GM12865 (cell line): ENCODE data around the gene FAM20A.
A peak's percentile ranks its signal among the peaks of the same experiment; 100 is the strongest.

Source experiments
- DNase-seq: peaks from one replicate; pipeline ENCODE4 v3.0.0; 2010; ENCODE audit warnings: low read depth
- H3K4me3 ChIP-seq: 2 replicates; pipeline ENCODE4 v1.5.1; 2011; ENCODE audit warnings: mild to moderate bottlenecking, low read depth, low read length, control low read depth
- TF ChIP-seq, protein P1 (sequence below): IDR thresholded peaks from 2 replicates; pipeline ENCODE4 v1.5.1; 2011; ENCODE audit warnings: low read length, control low read depth, low read depth, inconsistent platforms; ENCODE audit not compliant: insufficient read depth; ENCODE audit errors: missing control alignments

Gene FAM20A

DNA sequence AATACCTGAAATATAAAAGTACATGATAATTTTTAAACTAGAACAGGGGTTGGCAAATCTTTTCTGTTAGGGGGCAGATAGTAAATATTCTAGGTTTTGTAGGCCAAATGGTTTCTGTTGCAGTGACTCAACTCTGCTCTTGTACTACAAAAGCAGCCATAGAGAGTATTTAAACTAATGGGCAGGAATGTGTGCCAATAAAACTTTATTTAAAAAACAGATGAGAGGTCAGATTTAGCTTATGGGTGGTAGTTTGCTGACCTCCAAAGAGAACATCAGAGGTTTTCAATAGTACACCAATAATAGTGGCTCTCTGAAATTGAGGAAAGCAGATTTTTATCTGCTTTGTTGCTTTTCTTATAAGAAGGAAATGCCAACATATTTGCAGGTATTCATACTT, 15.2 kb upstream of the FAM20A start:
- DNase-seq: no peak
- H3K4me3 ChIP-seq: no peak overlapping the region
- TF ChIP-seq, protein P1, sequence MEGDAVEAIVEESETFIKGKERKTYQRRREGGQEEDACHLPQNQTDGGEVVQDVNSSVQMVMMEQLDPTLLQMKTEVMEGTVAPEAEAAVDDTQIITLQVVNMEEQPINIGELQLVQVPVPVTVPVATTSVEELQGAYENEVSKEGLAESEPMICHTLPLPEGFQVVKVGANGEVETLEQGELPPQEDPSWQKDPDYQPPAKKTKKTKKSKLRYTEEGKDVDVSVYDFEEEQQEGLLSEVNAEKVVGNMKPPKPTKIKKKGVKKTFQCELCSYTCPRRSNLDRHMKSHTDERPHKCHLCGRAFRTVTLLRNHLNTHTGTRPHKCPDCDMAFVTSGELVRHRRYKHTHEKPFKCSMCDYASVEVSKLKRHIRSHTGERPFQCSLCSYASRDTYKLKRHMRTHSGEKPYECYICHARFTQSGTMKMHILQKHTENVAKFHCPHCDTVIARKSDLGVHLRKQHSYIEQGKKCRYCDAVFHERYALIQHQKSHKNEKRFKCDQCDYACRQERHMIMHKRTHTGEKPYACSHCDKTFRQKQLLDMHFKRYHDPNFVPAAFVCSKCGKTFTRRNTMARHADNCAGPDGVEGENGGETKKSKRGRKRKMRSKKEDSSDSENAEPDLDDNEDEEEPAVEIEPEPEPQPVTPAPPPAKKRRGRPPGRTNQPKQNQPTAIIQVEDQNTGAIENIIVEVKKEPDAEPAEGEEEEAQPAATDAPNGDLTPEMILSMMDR: no peak

DNA sequence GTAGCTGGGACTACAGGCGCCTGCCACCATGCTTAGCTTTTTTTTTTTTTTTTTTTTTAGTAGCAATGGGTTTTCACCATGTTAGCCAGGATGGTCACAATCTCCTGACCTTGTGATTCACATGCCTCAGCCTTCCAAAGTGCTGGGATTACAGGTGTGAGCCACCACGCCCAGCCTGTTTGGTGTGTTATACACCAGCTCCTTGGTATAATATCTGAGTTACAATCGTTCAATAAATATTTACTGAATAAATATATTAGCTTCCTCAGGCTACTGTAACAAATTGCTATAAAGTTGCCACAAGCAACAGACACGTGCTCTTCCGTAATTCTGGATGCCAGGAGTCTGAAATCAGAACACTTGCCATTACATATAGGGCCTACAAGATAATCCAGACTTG, 13.6 kb upstream of the FAM20A start:
- TF ChIP-seq, protein P1: no peak
- no peak overlapping the region for H3K4me3 ChIP-seq
- no peak for DNase-seq

DNA sequence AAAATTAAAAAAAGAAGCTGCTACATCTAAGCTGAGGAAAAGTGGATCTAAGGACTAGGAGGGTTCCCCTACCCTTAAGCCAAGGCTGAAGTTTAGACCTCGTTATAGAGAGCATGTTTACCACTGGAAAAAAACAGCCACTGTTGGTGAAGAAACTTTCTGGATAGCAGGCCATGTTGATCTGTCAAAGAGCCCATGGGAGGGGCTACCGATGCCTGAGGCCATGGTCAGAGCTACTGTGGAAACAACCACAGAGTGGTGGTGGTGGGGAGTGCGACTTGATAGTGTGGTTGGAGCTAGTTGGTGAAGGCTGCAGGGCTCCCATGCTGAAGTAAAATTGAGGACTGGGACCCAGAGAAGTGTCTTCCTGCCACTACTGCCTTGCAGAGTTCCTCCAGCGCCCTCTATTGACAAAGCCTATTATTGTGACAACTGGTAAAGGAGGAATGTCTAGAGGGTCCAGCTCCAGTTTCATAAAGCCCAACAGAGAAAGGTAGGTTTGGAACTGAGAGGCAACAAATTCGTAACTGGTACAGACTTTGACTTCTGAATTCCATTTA, 12.7 kb upstream of the FAM20A start:
- TF ChIP-seq, protein P1: peak; percentile 65
- H3K4me3 ChIP-seq: no peak overlapping the region
- DNase-seq: peak; percentile 66

DNA sequence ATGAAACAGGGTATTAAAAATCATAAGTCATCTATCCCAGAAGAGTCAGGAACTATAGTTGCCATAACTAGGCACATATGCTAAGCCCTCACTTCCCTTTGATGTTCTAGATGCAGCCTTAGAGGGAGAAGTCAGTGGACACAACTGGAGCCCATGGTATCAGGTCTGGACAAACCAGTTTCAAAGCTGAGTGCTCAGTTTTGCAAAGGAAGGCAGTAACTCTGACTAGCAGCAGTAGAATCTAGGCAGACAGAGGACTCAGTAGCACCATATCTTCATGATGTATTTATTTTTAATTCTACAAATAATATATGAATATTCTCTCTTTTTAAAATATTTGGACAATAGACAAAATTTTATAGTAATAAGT, 11.7 kb upstream of the FAM20A start:
- DNase-seq: no peak
- TF ChIP-seq, protein P1: no peak
- H3K4me3 ChIP-seq: no peak overlapping the region

DNA sequence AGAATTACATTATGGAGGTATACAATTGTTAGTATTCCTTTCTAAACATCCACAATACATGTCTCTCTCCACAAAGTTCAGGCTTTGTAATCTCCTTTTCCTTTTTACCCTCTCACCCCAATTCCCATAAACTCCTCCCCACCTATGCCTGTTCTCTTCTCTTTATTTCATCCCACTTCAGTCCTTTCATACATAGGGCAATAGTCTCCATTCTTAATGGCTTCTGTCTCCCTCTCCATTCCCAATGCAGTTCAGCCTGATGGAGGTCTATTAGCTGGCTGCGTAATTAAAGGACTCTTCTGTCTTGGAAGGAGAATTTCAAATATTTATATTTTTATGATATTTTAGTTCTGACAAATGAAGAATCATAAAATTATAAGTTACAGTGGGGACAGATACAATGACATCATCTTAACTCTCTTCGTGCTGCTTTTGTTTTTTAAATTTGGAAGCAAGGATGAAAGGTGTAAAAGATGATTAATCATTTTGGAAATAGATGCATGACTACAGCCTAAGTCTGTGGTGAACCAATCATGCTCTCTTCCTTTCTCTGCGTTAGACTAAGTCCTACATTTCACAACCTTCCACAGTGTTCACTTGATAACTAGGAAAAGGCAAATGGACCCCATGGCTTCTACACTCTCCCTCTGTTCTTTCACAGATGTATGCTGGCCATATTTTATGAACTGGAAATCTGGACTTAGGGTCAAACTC, 11.2 kb upstream of the FAM20A start:
- no peak for DNase-seq
- no peak overlapping the region for H3K4me3 ChIP-seq
- TF ChIP-seq, protein P1: no peak

DNA sequence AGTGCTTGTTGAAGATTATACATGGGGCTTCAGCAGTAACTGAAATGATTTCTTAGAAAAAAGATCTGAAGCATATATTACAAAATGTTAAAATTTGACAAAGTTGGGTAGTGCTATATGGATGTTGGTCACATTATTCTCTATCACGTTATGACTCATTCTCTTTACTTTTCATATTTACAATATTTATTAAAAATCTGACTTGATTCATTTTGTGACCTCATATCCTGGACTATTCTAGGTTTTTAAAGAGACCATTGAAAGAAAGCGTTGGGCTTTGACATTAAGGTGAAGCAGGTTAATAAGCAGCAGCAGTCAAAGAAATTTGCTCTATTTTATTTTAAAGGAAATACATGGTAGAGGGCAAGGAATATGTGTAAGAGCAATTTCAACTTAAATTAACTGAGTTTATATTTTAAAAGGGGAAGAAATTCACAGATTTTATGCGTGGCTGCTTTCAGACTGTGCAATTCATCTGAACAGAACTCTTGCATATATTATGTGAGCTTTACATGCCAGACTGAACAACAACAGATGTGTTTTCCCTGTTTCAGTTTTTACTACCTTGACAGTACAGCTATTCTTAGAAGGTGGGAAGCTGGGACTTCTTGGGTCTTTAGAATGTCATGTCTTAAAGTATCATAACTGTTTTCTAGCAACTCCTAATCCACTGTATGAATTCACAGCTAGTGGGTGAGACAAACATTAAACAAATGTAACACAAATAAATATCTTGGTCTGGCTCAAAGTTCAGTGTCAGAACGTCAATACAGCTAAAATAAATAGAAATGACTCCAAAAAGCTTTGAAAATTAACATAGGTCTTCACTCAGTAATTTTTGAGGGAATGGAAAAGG, 10.4 kb upstream of the FAM20A start:
- no peak overlapping the region for H3K4me3 ChIP-seq
- TF ChIP-seq, protein P1: no peak
- no peak for DNase-seq
